KOPT-K1 (cell line): ENCODE results near the gene TNIK.

Source experiments
- H3K27ac ChIP-seq: fragments of 200-600 bp; sonication (generic); 2 replicates; pipeline ENCODE4 v1.5.1; 2016; ENCODE audit warnings: antibody characterized with exemption, mild to moderate bottlenecking, low read depth, low read length; ENCODE audit not compliant: poor library complexity, severe bottlenecking
- H3K36me3 ChIP-seq: fragments of 200-600 bp; sonication (generic); 2 replicates; pipeline ENCODE4 v1.5.1; 2017; ENCODE audit warnings: antibody characterized with exemption, mild to moderate bottlenecking, low read length, moderate library complexity; ENCODE audit not compliant: insufficient read depth
- H3K9me3 ChIP-seq: fragments of 200-600 bp; sonication (generic); 2 replicates; pipeline ENCODE4 v1.5.1; 2017; ENCODE audit warnings: antibody characterized with exemption, low read length, mild to moderate bottlenecking; ENCODE audit not compliant: insufficient read depth, poor library complexity, severe bottlenecking

Gene TNIK

GRCh38 chr3:171401432-171401831 lies 58.8 kb downstream of the TNIK start:
- Histone ChIP-seq H3K9me3 (no peaks in the 10 kb centered on the region), H3K36me3 (no peaks in the 10 kb centered on the region), H3K27ac (no peak overlapping the region)

GRCh38 chr3:171399842-171400241 lies 60.4 kb downstream of the TNIK start:
- Histone ChIP-seq H3K9me3 (no peaks in the 10 kb centered on the region), H3K36me3 (no peaks in the 10 kb centered on the region)

GRCh38 chr3:171398343-171398742 lies 61.9 kb downstream of the TNIK start:
- no peaks in the 10 kb centered on the region for H3K36me3 ChIP-seq

More at GRCh38 chr3:171399842-171400241, 60.4 kb downstream of the TNIK start:
- H3K27ac ChIP-seq: no peak overlapping the region

GRCh38 chr3:171397089-171397488 lies 63.1 kb downstream of the TNIK start:
- H3K9me3 ChIP-seq: no peaks in the 10 kb centered on the region
- H3K36me3 ChIP-seq: no peaks in the 10 kb centered on the region
- no peak overlapping the region for H3K27ac ChIP-seq

More at GRCh38 chr3:171398343-171398742, 61.9 kb downstream of the TNIK start:
- Histone ChIP-seq H3K9me3 (no peaks in the 10 kb centered on the region), H3K27ac (no peak overlapping the region)

- H3K27ac ChIP-seq: no peak overlapping the region
- H3K9me3 ChIP-seq: no peaks in the 10 kb centered on the region
- H3K36me3 ChIP-seq: no peaks in the 10 kb centered on the region
These were observed 64.2 kb downstream of the TNIK start for GRCh38 chr3:171396048-171396447.

GRCh38 chr3:171393032-171393744 lies 67.0 kb downstream of the TNIK start:
- no peak overlapping the region for H3K27ac ChIP-seq
- H3K36me3 ChIP-seq: no peaks in the 10 kb centered on the region
- H3K9me3 ChIP-seq: no peaks in the 10 kb centered on the region

- Histone ChIP-seq H3K36me3 (no peaks in the 10 kb centered on the region), H3K9me3 (no peaks in the 10 kb centered on the region), H3K27ac (no peak overlapping the region)
These were observed 68.8 kb downstream of the TNIK start for GRCh38 chr3:171391432-171391831.

- Histone ChIP-seq H3K9me3 (no peaks in the 10 kb centered on the region), H3K36me3 (no peaks in the 10 kb centered on the region), H3K27ac (no peak overlapping the region)
These were observed 69.9 kb downstream of the TNIK start for GRCh38 chr3:171390051-171390941.

GRCh38 chr3:171389491-171389890 lies 70.7 kb downstream of the TNIK start:
- no peak overlapping the region for H3K27ac ChIP-seq
- no peaks in the 10 kb centered on the region for H3K9me3 ChIP-seq
- no peaks in the 10 kb centered on the region for H3K36me3 ChIP-seq

- Histone ChIP-seq H3K9me3 (no peaks in the 10 kb centered on the region), H3K27ac (no peak overlapping the region), H3K36me3 (no peaks in the 10 kb centered on the region)
These were observed 71.7 kb downstream of the TNIK start for GRCh38 chr3:171388527-171388926.

GRCh38 chr3:171387062-171387461 lies 73.1 kb downstream of the TNIK start:
- Histone ChIP-seq H3K9me3 (no peaks in the 10 kb centered on the region), H3K36me3 (no peaks in the 10 kb centered on the region), H3K27ac (no peak overlapping the region)

- no peak overlapping the region for H3K27ac ChIP-seq
- no peaks in the 10 kb centered on the region for H3K9me3 ChIP-seq
- no peaks in the 10 kb centered on the region for H3K36me3 ChIP-seq
These were observed 75.1 kb downstream of the TNIK start for GRCh38 chr3:171385086-171385485.

- no peak overlapping the region for H3K27ac ChIP-seq
- no peaks in the 10 kb centered on the region for H3K9me3 ChIP-seq
- H3K36me3 ChIP-seq: no peaks in the 10 kb centered on the region
These were observed 75.9 kb downstream of the TNIK start for GRCh38 chr3:171384101-171384891.

- no peak overlapping the region for H3K27ac ChIP-seq
- H3K36me3 ChIP-seq: no peaks in the 10 kb centered on the region
- no peaks in the 10 kb centered on the region for H3K9me3 ChIP-seq
These were observed 76.8 kb downstream of the TNIK start for GRCh38 chr3:171383206-171384018.
